ENCODE data around the gene DNMT3B.

GRCh38 chr20:32798046-32798981 is 36.1 kb downstream of the DNMT3B start:
- TF ChIP-seq CTCF (IDR thresholded peaks at IDR 0.05) (no peak), POLR2A (IDR thresholded peaks at IDR 0.05) (no peak)
